Measurements from ENCODE around the gene OVCH1.
"Not testable (repeated sequence)": the region's sequence is repeated elsewhere in the genome, so short reads cannot be mapped to it uniquely, and the experiment has no call there.

The OVCH1 gene

GRCh38 chr12:29402437-29402836 is 95.0 kb downstream of the OVCH1 start:
- no peak for DNase-seq (ENCODE audit: low read depth)

- DNase-seq (ENCODE audit: low read depth): no peak
These were observed 99.0 kb downstream of the OVCH1 start for GRCh38 chr12:29398495-29398894.

DNA sequence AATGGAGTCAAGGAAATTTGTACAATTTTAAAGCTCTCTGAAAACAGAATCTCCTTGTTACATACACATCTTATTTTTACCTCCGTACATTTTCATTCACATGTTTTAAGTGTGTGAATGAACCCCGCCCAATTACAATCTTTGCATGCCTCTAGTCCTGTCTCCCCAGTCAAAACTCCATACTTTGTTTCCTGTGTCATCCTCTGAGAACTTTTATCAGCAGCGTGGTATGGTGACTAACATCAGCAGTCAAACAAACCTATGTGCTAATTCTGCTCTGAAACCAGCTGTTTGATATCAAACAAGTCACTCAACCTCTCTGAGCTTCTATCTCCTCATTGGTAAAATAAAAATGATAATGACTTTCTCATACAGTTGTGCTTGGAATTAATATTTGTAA is 100.7 kb downstream of the OVCH1 start:
- DNase-seq (ENCODE audit: low read depth): peak; percentile 63

DNA sequence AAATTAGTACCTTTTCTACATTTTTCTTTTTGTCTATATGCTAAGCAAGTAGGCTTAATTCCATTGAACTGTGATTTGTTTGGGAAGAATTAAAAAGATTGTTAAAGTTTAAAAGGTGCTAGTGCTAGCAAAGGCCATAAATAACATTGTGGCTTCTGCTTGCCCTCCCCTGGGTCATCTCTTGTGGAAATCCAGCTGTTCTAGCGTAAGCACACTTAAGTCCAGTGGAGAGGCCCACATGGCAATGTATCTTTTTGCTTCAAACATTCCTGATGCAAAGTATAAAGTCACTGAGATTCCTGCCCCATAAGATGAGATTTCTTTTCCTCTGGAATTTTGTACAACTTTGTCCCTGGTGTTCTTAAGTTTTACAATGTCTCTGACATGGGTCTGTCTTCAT is 102.1 kb downstream of the OVCH1 start:
- DNase-seq (ENCODE audit: low read depth): no peak

DNA sequence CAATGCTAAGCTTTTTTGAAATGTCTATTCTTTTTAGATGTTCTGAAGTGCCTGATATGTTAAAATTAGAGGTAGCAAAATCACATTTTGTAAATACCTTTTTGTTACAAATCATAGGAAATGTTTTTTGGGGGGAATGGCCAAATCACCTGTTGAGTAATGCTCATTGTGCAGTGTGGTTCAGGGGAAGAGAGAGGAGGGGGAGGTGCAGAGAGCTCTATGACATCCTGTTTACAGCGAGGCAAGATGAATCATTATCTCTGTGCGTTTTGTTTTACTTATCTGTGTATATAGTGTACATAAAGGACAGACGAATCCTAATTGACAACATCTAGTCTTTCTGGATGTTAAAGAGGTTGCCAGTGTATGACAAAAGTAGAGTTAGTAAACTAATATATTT is 107.1 kb downstream of the OVCH1 start:
- peak; percentile 58 for DNase-seq (ENCODE audit: low read depth)

- no peak for DNase-seq (ENCODE audit: low read depth)
These were observed 108.1 kb downstream of the OVCH1 start for GRCh38 chr12:29389295-29389919.

- DNase-seq (ENCODE audit: low read depth): not testable (repeated sequence)
These were observed 111.3 kb downstream of the OVCH1 start for GRCh38 chr12:29386084-29386680.

GRCh38 chr12:29385194-29385593 is 112.3 kb downstream of the OVCH1 start:
- DNase-seq (ENCODE audit: low read depth): not testable (repeated sequence)

DNA sequence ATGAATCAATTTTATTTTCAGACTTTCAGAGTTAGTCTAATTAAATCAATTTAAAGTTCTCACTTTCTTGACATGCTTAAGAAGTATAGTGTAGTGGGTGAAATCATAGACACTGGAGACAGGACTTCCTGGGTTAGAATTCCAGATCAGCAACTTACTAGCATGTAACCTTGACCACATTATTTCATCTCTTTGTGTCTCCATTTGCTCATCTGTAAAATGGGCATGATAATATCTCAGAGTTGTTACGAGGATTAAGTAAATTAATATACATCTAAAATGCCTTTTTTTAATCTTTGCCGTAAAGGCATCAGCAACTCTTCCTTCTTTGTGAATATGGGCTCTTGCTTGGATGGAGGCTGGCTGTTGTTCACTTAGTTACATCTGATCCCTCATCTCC is 115.2 kb downstream of the OVCH1 start:
- no peak for DNase-seq (ENCODE audit: low read depth)

DNA sequence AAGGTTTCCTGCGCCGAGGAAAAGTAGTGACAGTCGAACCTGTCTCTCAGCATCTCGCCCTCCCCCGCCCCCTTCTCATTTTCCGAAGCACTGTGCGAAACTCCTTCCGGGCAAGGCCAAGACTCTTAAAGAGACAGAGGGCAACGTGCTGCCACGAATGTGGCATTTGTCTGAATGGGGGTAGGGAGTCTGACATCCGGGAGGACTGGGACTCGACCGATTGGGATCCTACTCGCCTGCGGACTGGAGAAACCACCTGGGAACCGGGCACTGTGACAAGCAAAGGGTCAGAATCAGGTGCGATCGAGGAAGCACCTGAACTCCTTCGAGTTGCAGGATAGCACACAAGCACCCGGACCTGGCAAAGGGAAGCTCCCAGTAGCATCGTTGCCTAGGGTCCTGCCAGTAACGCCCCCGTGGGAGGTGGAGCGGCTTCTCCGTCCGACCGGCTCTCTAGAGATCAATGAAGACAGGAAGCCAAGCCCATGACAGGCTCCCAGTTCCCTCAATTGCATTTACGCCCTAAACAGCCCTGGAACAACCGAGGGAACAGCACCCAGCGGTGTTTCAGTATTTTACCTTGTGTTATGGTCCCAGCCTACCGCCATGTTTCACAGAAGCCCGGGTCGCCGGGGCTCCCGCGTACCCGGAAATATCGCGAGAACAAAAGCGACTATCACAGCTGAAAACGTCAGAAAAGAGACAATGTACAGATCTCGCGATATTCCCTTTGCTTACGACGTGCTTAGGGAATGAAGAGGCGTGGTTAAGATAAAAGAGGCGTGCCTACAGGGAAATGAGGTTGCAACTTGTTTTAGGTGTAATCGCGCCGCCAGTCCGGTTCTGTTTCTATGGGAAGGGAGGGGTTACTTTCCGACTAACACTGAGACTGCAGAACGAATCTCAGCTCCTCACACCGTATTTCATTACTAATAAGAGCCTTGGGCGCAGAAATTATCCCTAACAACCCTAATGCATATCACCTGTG is 116.7 kb downstream of the OVCH1 start, which contains the start of gene ERGIC2:
Gene ERGIC2 (minus strand): TSS at position 637 of the 988 bp plus-strand sequence. CDS start 9,539 bp downstream, outside the sequence.
- DNase-seq (ENCODE audit: low read depth): peak; percentile 99

All from amniotic epithelial cell (primary cell).